Measurements from ENCODE around the gene POLR2L.

POLR2L gene

GRCh38 chr11:842370-843002 lies at the start of gene POLR2L, which contains the start of gene TSPAN4:
Gene POLR2L, minus strand, starts transcription at chr11:842529. Its CDS starts 21 bp downstream, at chr11:842508.
Gene TSPAN4, plus strand, starts transcription at chr11:842852. Its CDS starts 7,453 bp downstream, at chr11:850305.
- DNase-seq (ENCODE audit: low read depth in 1 of 2, low spot score in 1 of 2) = peak; percentile 77 to 88

DNA sequence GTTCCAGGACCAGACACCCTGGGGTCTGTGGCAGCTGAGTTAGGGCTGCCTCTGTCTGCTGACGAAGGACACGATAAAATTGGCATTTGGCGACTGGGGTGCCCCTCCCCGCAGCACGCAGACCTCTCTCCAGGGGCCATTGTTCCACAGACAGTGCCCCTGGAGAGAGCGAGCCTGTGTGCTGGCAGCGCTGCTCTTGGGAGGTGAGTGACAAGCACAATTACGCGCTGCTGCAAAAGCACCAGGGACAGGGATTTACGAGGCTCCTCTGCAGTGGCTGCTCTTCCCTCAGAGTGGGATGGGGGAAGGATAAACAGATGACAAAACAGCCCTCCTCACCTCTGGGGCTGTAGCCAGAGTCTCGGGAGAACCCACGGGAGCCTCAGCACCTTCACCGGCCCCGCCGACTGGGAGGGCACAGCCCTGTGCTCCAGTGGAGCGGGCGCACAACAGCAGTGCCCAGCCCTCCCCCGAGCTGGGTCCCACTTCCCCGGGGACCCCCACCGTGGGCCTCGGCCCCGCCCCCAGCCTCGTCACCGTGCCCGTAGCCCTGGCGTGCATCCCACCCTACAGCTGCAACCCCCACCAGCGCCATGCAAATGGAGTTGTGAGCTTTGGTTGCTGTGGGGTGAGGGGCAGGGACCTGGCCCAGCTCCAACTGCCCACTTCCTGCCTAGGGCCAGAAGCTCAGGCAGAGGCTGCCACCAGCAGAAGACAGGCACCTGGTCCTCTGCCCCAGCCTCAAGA lies 48.6 kb upstream of the POLR2L start:
- no peak for DNase-seq (ENCODE audit: low read depth in 1 of 2, low spot score in 1 of 2)

GRCh38 chr11:889687-890475 lies 47.6 kb upstream of the POLR2L start:
- no peak for DNase-seq (ENCODE audit: low read depth in 1 of 2, low spot score in 1 of 2)

DNA sequence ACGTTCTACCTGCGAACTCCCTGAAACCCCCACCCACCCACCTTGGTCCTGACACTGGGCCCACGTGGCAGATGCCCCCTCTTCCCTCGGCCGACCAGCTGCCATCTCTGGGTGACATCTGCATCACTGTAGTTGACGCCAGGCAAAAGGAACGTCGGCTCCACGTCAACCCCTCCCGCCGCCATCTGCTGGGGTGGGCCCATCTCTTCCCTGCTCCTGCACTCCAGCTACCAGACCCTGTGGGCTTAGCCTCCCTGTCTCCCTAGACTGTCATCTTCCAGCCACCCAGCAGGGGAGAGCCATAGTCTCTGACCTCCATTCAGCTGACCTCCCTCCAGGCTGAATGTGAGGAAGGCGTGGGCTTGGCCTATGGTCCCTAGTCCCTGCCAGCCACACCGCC lies 46.9 kb upstream of the POLR2L start:
- no peak for DNase-seq (ENCODE audit: low read depth in 1 of 2, low spot score in 1 of 2)

DNA sequence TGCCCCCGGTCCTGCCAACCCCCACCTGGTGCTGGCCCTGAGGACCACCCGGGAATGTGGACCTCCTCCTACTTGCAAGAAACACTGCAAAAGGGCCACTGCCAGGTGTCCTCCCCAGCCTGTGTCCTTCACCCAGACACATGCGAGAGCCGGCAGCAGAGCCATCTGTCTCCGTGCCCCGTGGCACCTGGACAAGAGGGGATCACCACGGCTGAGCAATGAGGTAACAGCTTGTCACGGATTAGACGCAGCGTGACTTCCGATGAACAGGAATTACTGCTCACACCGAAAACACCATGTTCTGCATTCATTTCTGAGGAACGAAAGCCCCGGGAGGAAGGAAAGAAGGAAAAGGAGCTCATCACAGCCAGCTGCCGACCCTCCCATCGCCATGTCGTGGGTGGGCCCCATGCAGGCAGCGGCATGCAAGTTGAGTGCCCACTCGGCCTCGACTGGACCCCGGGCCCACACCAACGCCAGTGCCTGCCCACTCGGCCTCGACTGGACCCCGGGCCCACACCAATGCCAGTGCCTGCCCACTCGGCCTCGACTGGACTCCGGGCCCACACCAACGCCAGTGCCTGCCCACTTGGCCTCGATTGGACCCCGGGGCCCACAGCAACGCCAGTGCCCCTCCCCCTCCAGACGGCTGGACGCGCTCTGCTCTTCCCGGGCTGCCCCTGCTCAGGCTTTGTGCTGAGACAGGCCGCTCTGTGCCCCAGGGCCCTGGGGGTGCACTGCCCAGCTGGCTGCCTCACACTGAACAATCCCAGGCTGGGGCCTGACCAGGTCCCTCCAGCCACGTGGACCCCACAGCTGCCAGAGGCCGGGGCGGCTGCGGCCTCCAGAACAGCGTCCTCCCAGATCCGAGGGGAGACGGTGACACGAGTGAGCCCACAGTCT lies 46.2 kb upstream of the POLR2L start:
- no peak for DNase-seq (ENCODE audit: low read depth in 1 of 2, low spot score in 1 of 2)

GRCh38 chr11:887589-887988 lies 45.3 kb upstream of the POLR2L start:
- no peak for DNase-seq (ENCODE audit: low read depth in 1 of 2, low spot score in 1 of 2)

- no peak for DNase-seq (ENCODE audit: low read depth in 1 of 2, low spot score in 1 of 2)
Measured at GRCh38 chr11:886568-886967, 44.2 kb upstream of the POLR2L start.

- no peak for DNase-seq (ENCODE audit: low read depth in 1 of 2, low spot score in 1 of 2)
Measured at GRCh38 chr11:884578-885070, 42.3 kb upstream of the POLR2L start.

DNA sequence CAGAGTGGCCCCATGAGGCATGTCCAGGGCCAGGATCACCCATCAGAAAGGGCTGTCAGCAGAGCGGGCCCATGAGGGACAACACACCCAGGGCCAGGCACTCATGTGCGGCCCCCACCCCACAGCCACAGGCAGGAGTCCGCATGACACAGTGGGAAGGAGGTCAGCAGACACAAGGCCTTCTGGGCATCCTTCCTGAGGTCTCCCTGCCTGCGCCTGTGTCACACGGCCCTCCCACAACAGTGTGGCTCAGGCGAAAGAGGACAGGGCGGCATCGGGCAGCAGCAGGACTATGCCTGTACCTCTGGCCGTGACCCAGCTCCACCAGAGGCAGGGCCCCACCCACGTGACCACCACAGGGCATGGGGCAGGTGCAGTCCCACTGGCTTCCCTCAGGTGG lies 41.2 kb upstream of the POLR2L start:
- DNase-seq (ENCODE audit: low read depth in 1 of 2, low spot score in 1 of 2) = no peak

- DNase-seq (ENCODE audit: low read depth in 1 of 2, low spot score in 1 of 2) = no peak
Measured at GRCh38 chr11:882596-882995, 40.3 kb upstream of the POLR2L start.

- DNase-seq (ENCODE audit: low read depth in 1 of 2, low spot score in 1 of 2) = no peak
Measured at GRCh38 chr11:880447-880846, 38.1 kb upstream of the POLR2L start.

DNA sequence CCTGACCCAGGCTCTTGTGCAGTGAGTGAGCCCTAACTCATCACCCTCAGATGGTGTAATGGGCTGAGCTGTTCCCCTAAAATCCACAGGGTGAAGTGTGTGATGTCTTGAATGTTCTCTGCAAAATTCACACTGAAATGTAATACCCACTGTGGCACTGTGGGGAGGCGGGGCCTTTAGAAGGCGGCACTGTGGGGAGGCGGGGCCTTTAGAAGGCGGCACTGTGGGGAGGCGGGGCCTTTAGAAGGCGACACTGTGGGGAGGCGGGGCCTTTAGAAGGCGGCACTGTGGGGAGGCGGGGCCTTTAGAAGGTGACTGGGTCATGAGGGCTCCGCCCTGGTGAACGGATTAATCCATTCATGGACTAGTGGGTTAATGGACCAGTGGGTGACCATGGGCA lies 35.2 kb upstream of the POLR2L start:
- DNase-seq (ENCODE audit: low read depth in 1 of 2, low spot score in 1 of 2) = no peak

DNA sequence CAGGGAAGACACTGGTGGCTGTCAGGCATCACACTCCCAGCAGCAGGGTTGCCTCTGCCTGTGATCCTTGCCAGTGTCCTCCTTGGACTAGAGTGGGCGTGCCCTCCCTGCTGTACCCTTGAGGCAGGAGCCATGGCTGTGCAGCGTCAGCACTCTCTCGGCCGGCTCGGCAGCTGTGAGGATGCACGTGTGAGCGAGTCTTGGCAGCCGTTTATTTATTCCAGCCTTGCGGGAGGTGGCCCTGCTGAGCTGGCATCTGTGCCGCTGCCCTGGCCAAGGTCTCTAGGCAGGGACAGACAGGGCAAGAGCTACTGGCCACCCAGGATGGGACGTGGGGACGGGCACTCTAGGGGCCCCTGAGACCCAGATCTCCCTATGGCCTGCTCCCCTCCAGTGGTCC lies 34.2 kb upstream of the POLR2L start:
- DNase-seq (ENCODE audit: low read depth in 1 of 2, low spot score in 1 of 2) = no peak

- DNase-seq (ENCODE audit: low read depth in 1 of 2, low spot score in 1 of 2) = no peak
Measured at GRCh38 chr11:875769-876301, 33.5 kb upstream of the POLR2L start.

GRCh38 chr11:875203-875602 lies 32.9 kb upstream of the POLR2L start:
- DNase-seq (ENCODE audit: low read depth in 1 of 2, low spot score in 1 of 2) = no peak

GRCh38 chr11:873706-874105 lies 31.4 kb upstream of the POLR2L start:
- no peak for DNase-seq (ENCODE audit: low read depth in 1 of 2, low spot score in 1 of 2)

- no peak for DNase-seq (ENCODE audit: low read depth in 1 of 2, low spot score in 1 of 2)
Measured at GRCh38 chr11:872799-873198, 30.5 kb upstream of the POLR2L start.

DNA sequence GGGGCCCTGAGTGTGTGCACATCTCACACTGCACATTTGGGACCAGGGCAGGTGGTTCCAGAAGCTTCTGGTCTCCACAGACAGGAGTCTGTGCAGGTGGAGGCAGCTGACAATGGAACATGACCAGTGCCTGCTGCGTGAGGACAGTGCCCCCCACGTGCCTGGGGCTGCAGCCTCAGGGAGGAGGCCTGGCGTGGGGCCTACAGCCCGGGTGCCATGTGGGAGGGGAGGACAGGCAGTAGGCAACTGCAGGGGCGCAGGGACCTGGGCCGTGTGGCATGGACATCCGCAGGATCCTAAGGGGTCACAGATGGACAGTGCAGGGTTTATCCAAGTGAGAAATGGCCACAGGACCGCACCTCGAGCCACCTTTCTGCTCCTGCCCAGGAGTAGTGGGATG lies 29.1 kb upstream of the POLR2L start:
- no peak for DNase-seq (ENCODE audit: low read depth in 1 of 2, low spot score in 1 of 2)

DNA sequence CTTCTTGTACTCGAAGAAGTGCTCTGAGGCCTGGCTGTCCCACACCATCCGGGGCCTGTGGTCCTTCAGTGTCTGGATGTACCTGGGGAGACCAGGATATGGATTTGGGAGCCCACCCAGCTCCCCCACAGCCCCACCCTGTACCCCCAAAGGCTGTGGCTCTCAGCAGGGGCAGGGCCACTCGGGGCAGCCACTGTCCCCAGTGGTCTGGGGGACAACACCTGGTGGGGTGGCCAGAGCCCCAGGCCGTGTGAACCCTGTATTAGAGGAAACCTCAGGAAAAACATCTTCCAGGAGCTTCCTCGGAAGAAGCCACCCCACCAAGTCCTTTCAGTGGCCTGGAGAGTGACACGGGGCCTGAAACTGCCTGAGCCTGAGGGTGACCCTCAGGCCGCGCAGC lies 28.1 kb upstream of the POLR2L start:
- DNase-seq (ENCODE audit: low read depth in 1 of 2, low spot score in 1 of 2) = no peak

GRCh38 chr11:870127-870413 lies 27.7 kb upstream of the POLR2L start:
- DNase-seq (ENCODE audit: low read depth in 1 of 2, low spot score in 1 of 2) = no peak
